GM21390 (cell line): ENCODE results near the gene PCDH8.

Experiments used
- ATAC-seq: cut with Tn5 transposase; IDR thresholded peaks from one replicate; pipeline ENCODE4 v1.9.1; 2021; ENCODE audit not compliant: unreplicated experiment

PCDH8 gene

DNA sequence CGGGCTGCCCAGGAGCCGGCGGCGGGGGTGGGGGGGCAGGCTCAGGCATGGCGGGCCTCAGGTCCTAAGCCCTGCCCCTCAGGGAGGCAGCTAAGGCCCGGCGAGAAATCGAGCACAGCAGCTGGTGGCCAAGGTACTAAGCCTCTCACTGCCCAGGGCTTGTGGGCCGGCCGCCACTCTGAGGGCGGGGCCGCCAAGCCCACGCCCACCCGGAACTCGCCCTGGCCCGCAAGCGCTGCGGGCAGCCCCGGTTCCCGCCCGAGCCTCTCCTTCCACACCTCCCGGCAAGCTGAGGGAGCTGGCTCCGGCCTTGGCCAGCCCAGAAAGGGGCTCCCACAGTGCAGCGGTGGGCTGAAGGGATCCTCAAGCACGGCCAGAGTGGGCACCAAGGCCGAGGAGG is 33.1 kb downstream of the PCDH8 start:
- ATAC-seq: no peak

- no peak for ATAC-seq
Measured at GRCh38 chr13:52812941-52813340, 35.5 kb downstream of the PCDH8 start.

DNA sequence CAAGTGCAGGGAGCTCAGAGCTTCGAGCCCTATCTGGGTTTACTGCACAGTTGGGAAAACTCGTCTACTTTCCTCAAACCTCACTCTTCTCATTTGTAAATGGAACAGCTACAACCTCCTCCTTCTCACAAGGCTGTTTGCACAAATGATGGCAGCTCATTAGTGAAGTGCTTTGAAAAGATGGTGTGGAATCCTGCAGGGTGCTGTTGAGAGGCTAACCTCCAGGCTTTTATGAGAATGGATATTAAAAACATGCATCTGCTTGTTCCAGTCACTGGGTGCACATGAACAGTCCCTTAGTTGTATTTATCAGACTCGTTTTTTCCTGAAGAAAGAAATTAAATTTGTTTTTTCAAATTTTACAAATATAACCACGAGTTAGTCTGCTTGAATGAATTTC is 36.6 kb downstream of the PCDH8 start:
- no peak for ATAC-seq

DNA sequence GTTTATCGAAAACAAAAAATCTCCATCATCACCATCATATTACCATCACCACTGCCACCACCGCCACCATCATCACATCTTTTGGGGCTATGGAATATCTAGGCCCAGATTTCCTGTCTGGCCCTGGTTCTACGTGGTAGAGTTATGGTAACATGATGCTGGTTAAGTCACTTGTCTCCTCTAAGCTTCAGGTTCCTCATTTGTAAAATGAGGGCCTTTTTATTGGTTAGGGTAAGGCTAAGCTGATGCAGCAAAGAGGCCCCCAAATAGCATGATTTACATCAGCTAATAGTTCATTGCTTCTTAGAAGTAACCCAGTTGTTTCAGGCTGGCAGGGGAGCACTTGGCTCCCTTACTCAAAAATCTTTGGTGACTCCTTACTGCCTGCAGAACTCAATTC is 37.9 kb downstream of the PCDH8 start:
- no peak for ATAC-seq

- ATAC-seq: no peak
Measured at GRCh38 chr13:52810011-52810410, 38.4 kb downstream of the PCDH8 start.

DNA sequence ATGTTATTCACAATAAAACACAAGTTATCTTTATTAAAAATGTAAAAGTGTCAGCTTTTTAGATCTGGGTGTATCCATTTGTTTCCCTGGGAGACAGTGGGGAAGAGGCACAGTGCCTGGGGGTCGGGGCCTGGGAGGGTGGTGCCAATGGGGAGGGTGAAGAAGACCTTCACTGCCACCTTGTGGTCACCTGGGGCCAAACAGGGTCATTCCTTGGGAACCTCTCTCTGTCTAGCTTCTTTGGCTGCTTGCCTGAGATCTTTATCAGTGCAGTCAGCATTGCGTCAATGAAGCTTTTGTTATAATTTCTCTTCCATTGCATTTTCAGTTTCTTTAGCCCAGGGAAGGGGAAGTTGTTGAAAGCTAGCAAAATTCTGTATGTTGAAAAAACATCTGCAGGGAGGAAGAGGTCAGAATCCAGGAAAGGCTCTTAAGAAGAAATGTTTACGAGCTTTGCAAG is 39.1 kb downstream of the PCDH8 start:
- peak; percentile 77 for ATAC-seq

DNA sequence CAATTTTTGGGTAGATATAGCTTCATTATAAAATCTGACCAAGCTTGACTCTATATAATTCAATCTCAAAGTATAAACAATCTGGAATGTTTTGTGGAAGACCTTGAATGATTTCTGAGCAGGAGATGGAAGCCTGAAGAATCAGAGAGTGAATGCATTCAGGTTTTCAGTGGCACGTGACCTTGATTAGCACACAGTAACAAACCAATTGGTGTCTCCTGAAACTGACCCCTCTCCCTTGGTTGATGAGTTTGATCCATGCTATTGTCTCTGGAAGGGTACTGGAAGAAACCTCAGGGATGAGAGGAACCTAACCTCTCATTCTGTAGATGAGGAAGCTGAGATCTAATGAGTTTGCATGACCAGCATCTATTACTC is 39.6 kb downstream of the PCDH8 start:
- ATAC-seq: no peak

- no peak for ATAC-seq
Measured at GRCh38 chr13:52806029-52806428, 42.4 kb downstream of the PCDH8 start.

DNA sequence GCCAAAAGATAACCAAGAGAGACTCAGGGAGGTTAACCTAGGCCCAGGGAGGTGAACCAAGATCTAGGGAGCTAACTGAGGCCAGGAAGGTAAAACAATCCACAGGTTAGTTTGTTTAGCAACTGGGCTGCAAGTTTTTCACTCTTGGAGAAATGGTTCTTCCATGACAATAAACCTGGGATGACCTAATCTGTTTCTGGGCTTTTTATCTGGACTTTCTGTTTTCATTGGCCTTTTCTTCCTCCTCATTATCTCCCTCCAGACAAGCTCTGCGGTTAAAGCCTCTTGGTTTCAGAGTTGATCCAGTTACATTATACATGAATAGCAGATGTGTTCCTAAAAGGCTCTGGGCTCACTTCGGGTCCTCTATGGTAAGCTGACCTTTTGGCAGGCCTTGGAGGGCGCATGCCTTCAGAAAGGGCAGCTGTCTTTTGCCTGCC is 44.2 kb downstream of the PCDH8 start:
- ATAC-seq: no peak

- no peak for ATAC-seq
Measured at GRCh38 chr13:52800856-52801255, 47.6 kb downstream of the PCDH8 start.

DNA sequence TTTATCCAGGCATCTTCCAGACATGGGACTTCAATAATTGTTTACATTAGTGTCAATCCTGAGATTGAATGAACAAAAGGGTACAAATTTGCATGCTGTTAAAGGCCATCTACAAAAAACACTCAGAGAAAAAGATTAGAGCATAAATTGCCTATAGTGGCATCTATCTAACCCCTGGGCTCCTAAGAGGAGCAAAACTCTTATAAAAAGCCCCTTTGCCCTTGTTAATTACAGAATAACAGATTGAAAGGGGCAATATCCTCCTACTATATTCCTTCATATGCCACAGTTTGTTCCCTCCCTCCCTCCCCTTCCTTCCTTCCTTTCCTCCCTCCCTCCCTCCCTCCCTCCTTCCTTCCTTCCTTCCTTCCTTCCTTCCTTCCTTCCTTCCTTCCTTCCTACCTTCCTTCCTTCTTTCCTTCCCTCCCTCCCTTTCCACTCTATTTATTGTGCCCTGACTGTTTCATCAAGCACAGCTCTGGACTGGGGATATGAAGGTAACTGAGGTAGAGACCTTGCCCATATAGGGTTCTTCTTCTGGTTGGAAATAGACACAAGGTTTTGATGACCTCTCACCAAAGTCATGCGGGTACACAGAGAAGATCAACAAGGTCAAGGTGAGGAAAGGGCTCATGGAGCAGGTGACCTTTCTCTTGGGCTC is 49.5 kb downstream of the PCDH8 start:
- ATAC-seq: no peak

- no peak for ATAC-seq
Measured at GRCh38 chr13:52797176-52797575, 51.3 kb downstream of the PCDH8 start.

GRCh38 chr13:52794589-52794988 is 53.9 kb downstream of the PCDH8 start:
- ATAC-seq: no peak

DNA sequence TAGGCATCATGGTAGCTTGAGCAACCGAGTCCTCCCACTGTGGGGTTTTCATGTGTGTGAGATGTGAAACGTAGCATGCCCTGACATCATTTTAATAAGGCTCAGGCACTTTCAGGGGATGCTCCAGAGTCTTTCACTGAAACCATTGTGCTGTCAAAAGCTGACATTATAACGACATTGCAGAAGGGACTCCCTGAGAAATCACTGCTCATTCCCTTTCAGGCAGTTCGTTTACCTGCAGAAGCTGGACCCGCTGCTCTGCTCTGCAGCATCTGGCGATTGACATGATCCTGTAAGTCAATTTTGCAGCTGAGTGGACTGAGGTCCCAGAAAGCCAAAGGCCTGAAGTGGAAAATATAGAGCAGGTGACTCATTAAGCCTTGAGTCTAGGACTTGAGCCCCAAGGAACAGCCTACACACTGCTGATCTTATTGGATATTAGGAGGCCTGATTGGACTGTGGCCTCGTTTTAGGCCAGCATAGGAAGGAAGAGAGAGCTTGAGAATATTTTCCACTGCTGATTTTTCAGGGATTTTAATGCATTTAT is 54.9 kb downstream of the PCDH8 start:
- no peak for ATAC-seq
